Measurements from ENCODE around the gene INAVA. TPM values are rescaled to one million over a fixed set of nuclear protein-coding genes. Genes with fewer than 3 reads are reported as not detected.

Gene INAVA
- total RNA-seq, 4 donors from 2014 or later = not detected

- TF ChIP-seq CTCF (IDR thresholded peaks at IDR 0.05; ENCODE audit: low read depth) = no peak
Observed at GRCh38 chr1:200960948-200961340, 66.2 kb downstream of the INAVA start.

- no peak for TF ChIP-seq CTCF (IDR thresholded peaks at IDR 0.05; ENCODE audit: low read depth)
Observed at GRCh38 chr1:200962631-200963030, 67.9 kb downstream of the INAVA start.

- TF ChIP-seq CTCF (IDR thresholded peaks at IDR 0.05; ENCODE audit: low read depth) = no peak
Observed at GRCh38 chr1:200963076-200963475, 68.4 kb downstream of the INAVA start.

Small RNA genes within 50 kb of the gene (small RNA-seq; reads per million reads assigned to genes)
- not detected for gene RNU6-704P

Other genes starting within 250 kb of the INAVA start
- gene DDX59, start 225.0 kb upstream of the INAVA start, total RNA-seq = 10 to 100 TPM; 18.9 to 30.2 (median 23.5) TPM
- gene CAMSAP2, start 156.0 kb upstream of the INAVA start, total RNA-seq = 10 to 100 TPM; 29.6 to 73.2 (median 34.0) TPM
- gene GPR25, start 21.9 kb upstream of the INAVA start, total RNA-seq = not detected
- gene KIF21B, start 128.8 kb downstream of the INAVA start, total RNA-seq = 1 to 10 TPM in 3 of 4 donors, under 1 TPM in 1; 0.82 to 3.2 (median 2.1) TPM
- gene CACNA1S, start 217.5 kb downstream of the INAVA start, total RNA-seq = not detected
- not detected for gene ASCL5, start 232.3 kb downstream of the INAVA start, total RNA-seq

Measured in subcutaneous adipose tissue (tissue), 4 donors.